RWPE2 (cell line): ENCODE results near the gene CCDC141.

ENCODE experiments used
- ATAC-seq: fragments of 200-7000 bp; cut with Tn5 transposase; 3 replicates; pipeline ENCODE4 v1.9.1; 2021; ENCODE audit warnings: low read depth
- DNase-seq: peaks from one replicate; pipeline ENCODE4 v3.0.0-alpha.2; 2020; ENCODE audit warnings: low spot score
- H3K27ac ChIP-seq: fragments of 450-650 bp; 2 replicates; pipeline ENCODE4 v1.5.1; 2017; ENCODE audit warnings: mild to moderate bottlenecking; ENCODE audit not compliant: poor library complexity, severe bottlenecking
- H3K27me3 ChIP-seq: fragments of 250-450 bp; sonication (Bioruptor Pico); 2 replicates; pipeline ENCODE4 v1.5.1; 2021; ENCODE audit warnings: mild to moderate bottlenecking, moderate library complexity; ENCODE audit not compliant: insufficient read depth, poor library complexity, severe bottlenecking
- H3K36me3 ChIP-seq: fragments of 250-450 bp; sonication (Bioruptor Pico); 2 replicates; pipeline ENCODE4 v1.5.1; 2020; ENCODE audit warnings: low read depth, mild to moderate bottlenecking, moderate library complexity
- H3K4me1 ChIP-seq: fragments of 250-450 bp; sonication (Bioruptor Pico); 2 replicates; pipeline ENCODE4 v1.5.1; 2021; ENCODE audit warnings: mild to moderate bottlenecking, moderate library complexity; ENCODE audit not compliant: insufficient read depth, poor library complexity, severe bottlenecking
- H3K4me3 ChIP-seq: fragments of 250-450 bp; sonication (Bioruptor Pico); 2 replicates; pipeline ENCODE4 v1.5.1; 2021; ENCODE audit warnings: mild to moderate bottlenecking, moderate library complexity; ENCODE audit not compliant: severe bottlenecking
- H3K9me3 ChIP-seq: fragments of 250-450 bp; sonication (Bioruptor Pico); 2 replicates; pipeline ENCODE4 v1.5.1; 2021; ENCODE audit warnings: mild to moderate bottlenecking, moderate library complexity; ENCODE audit not compliant: severe bottlenecking
- TF ChIP-seq, protein P1 (sequence below): fragments of 450-650 bp; IDR thresholded peaks from one replicate; pipeline ENCODE4 v1.5.1; 2017; ENCODE audit warnings: mild to moderate bottlenecking, moderate library complexity; ENCODE audit not compliant: poor library complexity, severe bottlenecking

Gene CCDC141

DNA sequence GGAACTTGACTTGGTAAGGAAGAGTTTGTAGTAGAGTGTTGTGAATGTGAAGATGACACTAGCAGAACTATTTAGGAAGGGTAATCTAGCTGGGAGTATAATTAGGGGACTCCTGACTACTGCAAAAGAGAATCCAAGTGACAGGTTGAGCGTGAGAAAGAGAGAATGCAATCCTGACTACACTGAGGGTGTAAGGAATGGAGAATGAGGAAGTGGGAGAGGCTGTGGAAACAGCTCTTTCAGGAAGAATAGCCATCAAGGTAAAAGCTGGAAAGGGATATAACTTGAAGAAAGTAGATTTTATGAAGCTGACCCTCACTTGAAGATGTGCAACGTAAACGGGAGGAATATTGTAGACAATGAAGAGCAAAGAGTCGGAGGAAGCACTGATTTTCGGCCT lies 201.6 kb downstream of the CCDC141 start:
- Histone ChIP-seq H3K36me3 (no peaks in the 10 kb centered on the region), H3K27ac (no peak overlapping the region), H3K4me3 (no peak overlapping the region), H3K27me3 (no peaks in the 10 kb centered on the region), H3K9me3 (no peaks in the 10 kb centered on the region), H3K4me1 (no peaks in the 10 kb centered on the region)
- ATAC-seq: no peak
- DNase-seq: no peak
- TF ChIP-seq, protein P1, sequence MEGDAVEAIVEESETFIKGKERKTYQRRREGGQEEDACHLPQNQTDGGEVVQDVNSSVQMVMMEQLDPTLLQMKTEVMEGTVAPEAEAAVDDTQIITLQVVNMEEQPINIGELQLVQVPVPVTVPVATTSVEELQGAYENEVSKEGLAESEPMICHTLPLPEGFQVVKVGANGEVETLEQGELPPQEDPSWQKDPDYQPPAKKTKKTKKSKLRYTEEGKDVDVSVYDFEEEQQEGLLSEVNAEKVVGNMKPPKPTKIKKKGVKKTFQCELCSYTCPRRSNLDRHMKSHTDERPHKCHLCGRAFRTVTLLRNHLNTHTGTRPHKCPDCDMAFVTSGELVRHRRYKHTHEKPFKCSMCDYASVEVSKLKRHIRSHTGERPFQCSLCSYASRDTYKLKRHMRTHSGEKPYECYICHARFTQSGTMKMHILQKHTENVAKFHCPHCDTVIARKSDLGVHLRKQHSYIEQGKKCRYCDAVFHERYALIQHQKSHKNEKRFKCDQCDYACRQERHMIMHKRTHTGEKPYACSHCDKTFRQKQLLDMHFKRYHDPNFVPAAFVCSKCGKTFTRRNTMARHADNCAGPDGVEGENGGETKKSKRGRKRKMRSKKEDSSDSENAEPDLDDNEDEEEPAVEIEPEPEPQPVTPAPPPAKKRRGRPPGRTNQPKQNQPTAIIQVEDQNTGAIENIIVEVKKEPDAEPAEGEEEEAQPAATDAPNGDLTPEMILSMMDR: no peak

DNA sequence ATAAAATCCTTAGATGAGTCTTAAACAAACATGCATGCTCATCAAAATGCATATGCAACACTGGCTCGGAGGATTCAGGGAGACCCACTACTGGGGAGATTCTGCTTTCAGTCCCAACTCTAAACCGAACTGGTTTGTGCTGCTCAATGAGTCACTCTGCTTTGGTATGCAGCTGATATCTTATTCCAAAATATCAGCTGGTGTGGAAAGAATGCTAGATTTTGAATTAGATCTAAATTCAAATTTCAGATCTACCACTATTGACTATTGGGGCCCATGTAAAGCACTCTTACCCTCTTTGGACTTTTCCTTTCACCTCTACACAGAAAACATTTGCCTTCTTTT lies 203.5 kb downstream of the CCDC141 start:
- H3K27me3 ChIP-seq: no peaks in the 10 kb centered on the region
- no peaks in the 10 kb centered on the region for H3K9me3 ChIP-seq
- no peaks in the 10 kb centered on the region for H3K4me1 ChIP-seq
- ATAC-seq (no peak), DNase-seq (no peak)
- H3K4me3 ChIP-seq: no peak overlapping the region
- H3K36me3 ChIP-seq: no peaks in the 10 kb centered on the region
- TF ChIP-seq, protein P1: no peak
- no peak overlapping the region for H3K27ac ChIP-seq

DNA sequence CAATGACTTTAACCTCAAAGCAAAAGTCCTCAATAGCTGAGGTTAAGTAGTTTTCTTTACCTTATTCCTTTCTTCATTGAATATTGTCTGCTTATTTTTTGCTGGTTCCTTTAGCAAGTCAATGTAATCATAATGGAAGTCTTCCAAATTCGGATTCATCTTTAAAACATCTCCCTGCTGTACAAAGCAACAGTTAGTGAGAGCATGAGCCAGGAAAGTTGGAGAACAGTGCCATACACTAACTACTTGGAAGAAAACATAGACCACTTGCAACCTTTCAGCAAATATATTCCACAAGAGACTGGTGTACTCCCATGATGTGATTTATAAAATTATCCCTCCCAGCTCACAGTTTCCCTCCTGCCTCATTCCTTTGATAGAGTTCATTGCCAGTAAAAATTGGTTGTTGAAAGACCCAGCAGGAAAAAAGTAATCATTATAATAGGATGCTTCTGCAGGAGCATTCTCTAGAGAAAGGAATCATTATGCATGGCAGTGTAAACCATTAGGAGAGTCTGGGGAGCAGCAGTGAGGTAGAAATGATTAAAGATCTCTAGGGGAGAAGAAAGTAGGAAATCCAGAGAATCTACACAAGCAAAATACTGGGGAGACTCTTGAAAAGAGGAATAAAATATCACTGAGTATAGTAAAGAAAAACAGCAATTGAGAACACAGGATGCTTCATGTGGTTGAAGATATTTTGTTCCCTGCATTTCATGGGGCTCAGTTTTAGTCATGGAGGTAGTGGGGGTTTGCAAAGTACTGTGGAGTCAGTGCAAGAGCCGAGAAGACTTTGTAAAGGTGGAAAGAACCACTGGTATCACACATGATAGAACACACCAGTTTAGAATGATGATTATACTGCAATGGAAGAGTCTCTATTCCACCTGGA lies 204.1 kb downstream of the CCDC141 start:
- DNase-seq: no peak
- no peaks in the 10 kb centered on the region for H3K27me3 ChIP-seq
- ATAC-seq: no peak
- H3K36me3 ChIP-seq: no peaks in the 10 kb centered on the region
- TF ChIP-seq, protein P1: no peak
- H3K4me1 ChIP-seq: no peaks in the 10 kb centered on the region
- no peak overlapping the region for H3K4me3 ChIP-seq
- H3K27ac ChIP-seq: no peak overlapping the region
- no peaks in the 10 kb centered on the region for H3K9me3 ChIP-seq

DNA sequence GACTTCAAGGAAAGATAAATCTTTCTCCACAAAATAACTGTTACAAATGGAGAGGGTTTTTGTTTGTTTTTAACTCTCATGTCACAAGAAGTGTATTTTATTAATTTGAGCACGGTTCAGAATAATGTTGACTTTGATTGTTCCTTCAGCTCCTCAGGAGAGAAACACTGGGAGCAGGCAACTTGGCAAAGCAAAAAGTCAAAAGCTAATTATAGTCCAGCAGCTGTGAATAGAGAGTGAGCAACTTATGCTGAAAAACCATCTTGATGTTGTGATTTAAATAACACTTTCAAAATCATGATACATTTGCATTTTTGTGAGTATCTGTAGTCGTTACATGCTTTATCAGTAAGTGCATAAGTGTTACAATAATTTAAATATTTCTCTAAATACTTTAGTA lies 205.2 kb downstream of the CCDC141 start:
- ATAC-seq: no peak
- Histone ChIP-seq H3K9me3 (no peaks in the 10 kb centered on the region), H3K4me3 (no peak overlapping the region), H3K27me3 (no peaks in the 10 kb centered on the region), H3K27ac (no peak overlapping the region), H3K4me1 (no peaks in the 10 kb centered on the region), H3K36me3 (no peaks in the 10 kb centered on the region)
- TF ChIP-seq, protein P1: no peak
- DNase-seq: no peak

DNA sequence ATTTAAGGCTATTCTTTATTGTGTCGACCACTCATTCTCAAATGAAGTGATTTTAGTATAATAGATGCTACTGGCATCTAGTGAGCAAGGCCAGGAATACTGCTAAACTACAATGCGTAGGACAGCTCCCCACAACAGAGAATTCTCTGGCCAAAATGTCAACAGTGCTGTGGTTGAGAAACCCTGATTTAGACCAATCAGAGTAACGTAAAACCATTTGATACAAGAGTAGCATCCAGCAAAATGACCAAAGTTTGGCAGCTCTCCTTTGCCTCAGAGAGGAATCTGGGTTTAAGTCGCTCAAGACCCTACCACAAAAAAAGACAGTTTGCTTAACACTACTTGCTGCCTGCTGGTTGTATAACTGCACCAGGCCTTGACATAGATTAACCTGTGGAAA lies 205.7 kb downstream of the CCDC141 start:
- no peak overlapping the region for H3K27ac ChIP-seq
- no peak for ATAC-seq
- no peak overlapping the region for H3K4me3 ChIP-seq
- DNase-seq: no peak
- H3K36me3 ChIP-seq: no peaks in the 10 kb centered on the region
- H3K4me1 ChIP-seq: no peaks in the 10 kb centered on the region
- TF ChIP-seq, protein P1: no peak
- no peaks in the 10 kb centered on the region for H3K9me3 ChIP-seq
- H3K27me3 ChIP-seq: no peaks in the 10 kb centered on the region
